ENCODE data around the gene SDHC.

DNA sequence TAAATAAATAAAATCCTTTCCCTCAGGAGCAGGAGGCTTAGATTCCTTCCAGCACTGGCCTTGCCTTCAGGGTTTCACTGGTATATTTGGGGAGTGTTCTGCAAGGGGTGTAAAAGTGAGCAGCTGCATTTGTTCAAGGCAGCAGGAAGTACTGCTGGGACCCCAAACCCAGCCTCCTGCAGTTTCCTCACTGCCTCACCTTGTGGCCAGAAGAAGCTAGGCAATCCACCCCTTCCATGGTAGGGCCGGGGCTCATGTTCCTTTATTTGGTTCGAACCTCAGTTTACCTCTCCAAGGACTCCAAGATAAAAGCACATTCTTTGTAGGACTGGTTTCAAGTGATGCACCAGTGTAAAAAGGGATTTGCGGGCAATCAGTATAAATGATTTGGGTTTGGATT is 74.5 kb downstream of the SDHC start:
- TF ChIP-seq, protein P1, sequence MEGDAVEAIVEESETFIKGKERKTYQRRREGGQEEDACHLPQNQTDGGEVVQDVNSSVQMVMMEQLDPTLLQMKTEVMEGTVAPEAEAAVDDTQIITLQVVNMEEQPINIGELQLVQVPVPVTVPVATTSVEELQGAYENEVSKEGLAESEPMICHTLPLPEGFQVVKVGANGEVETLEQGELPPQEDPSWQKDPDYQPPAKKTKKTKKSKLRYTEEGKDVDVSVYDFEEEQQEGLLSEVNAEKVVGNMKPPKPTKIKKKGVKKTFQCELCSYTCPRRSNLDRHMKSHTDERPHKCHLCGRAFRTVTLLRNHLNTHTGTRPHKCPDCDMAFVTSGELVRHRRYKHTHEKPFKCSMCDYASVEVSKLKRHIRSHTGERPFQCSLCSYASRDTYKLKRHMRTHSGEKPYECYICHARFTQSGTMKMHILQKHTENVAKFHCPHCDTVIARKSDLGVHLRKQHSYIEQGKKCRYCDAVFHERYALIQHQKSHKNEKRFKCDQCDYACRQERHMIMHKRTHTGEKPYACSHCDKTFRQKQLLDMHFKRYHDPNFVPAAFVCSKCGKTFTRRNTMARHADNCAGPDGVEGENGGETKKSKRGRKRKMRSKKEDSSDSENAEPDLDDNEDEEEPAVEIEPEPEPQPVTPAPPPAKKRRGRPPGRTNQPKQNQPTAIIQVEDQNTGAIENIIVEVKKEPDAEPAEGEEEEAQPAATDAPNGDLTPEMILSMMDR (IDR thresholded peaks at IDR 0.05) = no peak
- no peak for TF ChIP-seq EZH2 (IDR thresholded peaks at IDR 0.05; ENCODE audit: borderline replicate concordance, insufficient read depth, low read depth, low read length, poor library complexity, severe bottlenecking)

All from B cell (primary cell).